Posterior vena cava (tissue), 2 donors: ENCODE results near the gene TGM6. TPM values are rescaled to one million over a fixed set of nuclear protein-coding genes. Genes with fewer than 3 reads are reported as not detected.

ENCODE experiments used
- DNase-seq: peaks from one replicate; pipeline ENCODE4 v3.0.0-alpha.2; 2020; ENCODE audit warnings: low spot score
- intact Hi-C, 2 donors: fragments of 100-400 bp; cut with DNase I; formaldehyde crosslinking; loops; one replicate each; pipeline versions ENCODE4 v1.14.1 to v1.14.2; 2022 to 2023
- total RNA-seq, 2 donors: library from RNA; stranded (reverse); fragmentation: NEBNext Ultra II Directional; extraction: Animal tissue kit (Norgen Biotek cat#: 25700); gene quantifications; one replicate each; pipeline ENCODE4 v1.2.1, GENCODE V29; 2021
- donor health status: DM: yes; HTN: yes; CAD: no.
- donor health status: DM: yes; HTN: yes; CAD: no.

Gene TGM6
- total RNA-seq, 2 donors from 2014 or later, result not detected

DNA sequence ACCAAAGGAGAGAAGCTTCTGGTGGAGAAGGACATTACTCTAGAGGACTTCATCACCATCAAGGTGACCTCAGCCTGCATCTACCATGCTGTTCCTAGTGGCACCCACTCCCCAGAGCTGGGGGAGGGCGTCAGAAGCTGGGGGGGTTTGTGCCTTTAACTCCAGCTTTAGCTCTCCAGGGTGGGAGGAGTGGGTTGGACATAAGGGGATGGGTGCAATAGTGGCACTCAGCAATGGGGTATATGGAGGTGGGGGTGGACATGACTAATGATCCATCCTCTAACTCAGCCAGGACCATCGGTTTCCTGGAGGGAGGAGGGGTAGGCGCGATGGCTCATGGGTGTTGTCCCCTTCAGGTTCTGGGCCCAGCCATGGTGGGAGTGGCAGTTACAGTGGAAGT, 49.8 kb downstream of the TGM6 start:
- DNase-seq, result no peak
- intact Hi-C loops, result loop anchor here in 1 of 2 donors (5.0 to 10.0 kb wide), 2 partner anchors 216 to 1138 kb away; no protein-coding TSS in a partner anchor

DNA sequence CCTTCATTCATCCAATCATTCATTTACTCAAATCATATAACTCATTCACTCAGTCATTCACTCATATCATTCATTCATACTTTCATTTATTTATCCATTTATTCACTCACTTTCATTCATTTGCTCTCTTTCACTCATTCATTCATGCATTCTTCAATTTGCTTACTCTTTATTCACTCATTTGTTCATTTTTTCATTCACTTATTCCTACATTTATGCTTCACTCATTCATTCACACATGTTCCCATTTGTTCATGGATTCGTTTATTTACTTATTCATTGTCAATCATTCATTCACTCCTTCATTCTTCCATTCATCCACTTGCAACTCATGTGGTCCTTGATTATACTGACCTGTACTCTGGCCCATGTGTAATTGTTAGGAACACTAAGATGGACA, 50.5 kb downstream of the TGM6 start:
- DNase-seq, result no peak

DNA sequence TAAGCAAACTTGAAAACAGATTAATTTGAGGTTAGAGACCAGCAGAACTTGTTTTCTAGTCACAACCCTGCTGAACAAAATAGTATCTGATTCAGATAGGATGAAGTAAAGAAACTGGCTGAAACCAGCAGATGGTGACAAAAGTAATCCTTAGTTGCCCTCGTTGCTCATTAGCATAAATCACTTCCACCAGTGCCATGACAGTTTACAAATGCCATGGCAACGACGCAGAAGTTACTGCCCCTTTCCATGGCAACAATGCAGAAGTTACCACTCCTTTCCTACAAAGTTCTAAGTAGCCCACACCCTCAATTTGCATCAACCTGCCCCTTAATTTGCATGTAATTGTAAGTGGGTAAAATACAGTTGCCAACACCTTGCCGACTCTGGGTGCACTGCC, 66.1 kb downstream of the TGM6 start:
- no peak for DNase-seq
- intact Hi-C loops, result no loop called here

More for the DNA sequence above, 50.5 kb downstream of the TGM6 start:
- intact Hi-C loops, result loop anchor here in 1 of 2 donors (5.0 to 10.0 kb wide), 2 partner anchors 216 to 1139 kb away; no protein-coding TSS in a partner anchor

DNA sequence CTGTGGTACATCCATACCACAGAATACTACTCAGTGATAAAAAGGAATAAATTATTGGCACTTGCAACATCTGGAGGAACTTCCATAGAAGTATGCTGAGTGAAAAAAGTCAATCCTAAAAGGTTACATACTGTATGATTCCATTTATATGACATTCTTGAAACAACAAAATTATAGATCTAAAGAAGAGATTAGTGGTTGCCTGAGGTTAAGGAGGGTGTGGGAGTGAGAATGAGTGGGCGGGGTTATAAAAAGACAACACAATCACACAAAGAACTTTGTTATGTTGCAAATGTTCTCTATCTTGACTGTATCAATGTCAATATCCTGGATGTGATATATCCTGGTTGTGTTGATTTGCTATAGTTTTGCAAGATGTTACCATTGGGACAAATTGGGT, 68.7 kb downstream of the TGM6 start:
- intact Hi-C loops, result no loop called here
- DNase-seq, result no peak

DNA sequence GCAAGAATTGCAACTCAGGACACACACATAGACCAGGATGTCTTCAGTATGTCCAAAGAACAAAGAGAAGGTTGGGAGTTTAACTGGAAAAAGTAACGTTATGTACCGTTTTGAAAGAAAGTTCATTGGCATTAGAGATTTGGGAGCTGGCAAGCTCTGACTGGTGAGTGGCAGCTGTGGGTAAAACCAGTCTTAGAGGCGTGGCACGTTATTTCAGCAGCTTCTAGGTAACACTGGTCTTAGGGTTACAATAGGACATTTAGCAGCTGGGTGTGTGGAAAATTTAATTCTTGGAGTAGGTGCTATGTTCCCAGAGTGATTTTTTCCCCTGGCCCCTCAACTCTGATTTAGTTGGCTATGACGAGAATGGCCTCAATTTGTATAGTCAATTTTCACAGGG, 70.7 kb downstream of the TGM6 start:
- no peak for DNase-seq
- intact Hi-C loops, result no loop called here

DNA sequence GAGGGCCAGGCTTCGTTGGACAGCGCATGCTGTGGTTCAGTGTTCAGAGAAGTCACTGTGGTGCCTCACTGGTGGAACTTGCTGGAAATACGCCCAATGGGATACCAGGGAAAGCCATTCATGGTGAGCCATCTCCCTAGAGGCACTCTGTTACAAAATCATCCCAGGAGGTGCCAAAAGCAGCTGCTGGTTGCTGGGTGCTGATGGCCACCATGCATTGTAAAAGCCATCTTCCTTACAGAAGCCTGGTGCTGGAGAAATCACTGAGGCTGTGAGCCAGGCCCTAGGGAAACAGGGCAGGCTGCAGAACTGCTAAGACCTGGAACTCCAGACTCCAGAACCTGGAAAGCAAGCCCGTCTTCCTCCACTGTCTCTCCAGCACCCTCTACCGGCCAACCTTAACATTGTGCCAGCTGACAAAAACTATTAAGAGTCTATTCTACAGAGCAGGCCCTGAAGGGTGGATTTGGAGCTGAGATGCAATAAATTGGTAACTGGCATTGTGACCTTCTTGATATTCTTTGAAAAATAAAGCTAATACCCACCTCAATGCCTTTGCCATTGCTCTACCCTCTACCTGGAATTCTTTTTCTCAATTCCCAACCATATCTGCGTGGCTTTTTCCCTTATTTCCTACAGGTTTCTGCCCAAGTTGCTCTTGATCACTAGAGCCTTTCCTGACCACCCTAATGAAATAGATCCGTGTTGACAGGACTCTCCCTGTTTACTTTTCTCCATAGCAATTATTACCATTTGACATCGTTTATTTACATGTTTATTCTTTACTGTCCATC, 71.4 kb downstream of the TGM6 start:
- DNase-seq, result peak; percentile 88
- intact Hi-C loops, result no loop called here

DNA sequence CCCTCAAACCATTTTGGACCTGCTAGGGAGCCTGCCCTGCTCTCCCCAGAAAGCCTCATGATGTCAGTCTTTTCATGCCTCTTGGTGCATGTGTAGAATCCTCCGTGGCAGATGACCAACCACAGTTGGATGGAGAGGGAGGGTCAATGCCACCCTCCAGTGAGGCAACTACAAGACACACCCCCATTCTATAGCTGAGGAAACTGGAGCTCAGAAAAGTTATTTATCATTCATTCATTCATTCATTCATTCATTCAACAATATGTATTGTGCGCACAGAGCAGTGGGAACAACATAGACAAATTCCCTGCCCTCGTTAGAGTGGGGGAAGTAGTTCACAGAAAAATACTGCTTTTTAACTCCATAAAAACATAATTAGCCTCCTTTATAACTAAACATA, 73.1 kb downstream of the TGM6 start:
- intact Hi-C loops, result no loop called here
- DNase-seq, result no peak

DNA sequence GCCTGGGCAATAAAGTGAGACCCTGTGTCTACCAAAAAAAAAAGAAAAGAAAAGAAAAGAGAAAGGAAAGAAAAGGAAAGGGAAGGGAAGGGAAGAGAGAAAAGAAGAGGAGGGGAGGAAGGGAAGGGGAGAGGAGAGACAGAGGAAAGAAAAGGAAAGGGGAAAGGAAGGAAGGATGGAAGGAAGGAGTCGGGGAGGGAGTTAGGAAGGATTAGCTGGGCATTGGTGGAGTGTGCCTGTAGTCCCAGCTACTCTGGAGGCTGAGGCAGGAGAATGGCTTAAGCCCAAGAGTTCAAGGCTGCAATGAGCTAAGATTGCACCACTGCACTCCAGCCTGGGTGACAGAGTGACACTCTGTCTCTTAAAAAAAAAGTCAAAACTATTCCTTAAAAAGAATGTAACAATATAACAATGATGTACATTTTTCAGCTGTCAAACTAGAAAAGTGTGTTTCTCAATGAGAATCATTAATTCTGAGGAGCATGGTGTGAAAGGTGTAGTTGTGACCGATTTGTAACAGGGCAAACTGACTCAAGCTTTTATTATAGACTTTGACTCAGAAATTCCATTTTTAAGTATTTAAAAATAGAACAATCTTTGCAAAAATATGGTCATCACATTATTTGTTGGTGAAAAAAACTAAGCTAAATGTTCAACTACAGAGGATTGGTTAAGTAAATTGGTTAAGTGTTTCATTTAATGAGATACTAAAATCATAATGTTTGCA, 75.2 kb downstream of the TGM6 start:
- intact Hi-C loops, result no loop called here
- DNase-seq, result no peak

DNA sequence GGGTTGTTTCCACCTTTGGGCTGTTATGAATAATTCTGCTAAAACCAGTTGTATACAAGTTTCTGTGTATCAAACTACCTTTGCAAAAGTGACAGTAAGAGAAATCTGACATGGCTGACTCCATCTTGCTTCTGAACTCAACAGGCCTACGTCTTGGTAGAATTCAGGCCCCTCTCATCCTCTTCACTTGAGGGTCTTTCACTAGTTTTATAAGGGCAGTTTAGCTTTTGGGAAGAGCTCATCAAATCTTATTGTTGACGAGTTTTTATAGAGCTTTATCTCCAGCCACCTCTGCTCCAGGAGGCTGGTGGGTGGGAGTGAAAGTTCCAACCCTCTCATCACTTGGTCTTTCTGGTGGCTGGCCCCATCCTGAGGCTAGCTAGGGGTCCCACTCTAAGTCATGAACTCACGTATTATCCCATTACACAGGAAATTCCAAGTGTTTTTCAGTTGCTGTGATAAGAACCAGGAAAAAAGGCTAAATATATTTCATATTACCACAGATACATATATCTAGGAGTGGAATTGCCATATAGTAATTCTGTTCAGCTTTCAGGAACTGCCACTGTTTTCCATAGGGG, 78.3 kb downstream of the TGM6 start:
- no peak for DNase-seq
- intact Hi-C loops, result no loop called here

DNA sequence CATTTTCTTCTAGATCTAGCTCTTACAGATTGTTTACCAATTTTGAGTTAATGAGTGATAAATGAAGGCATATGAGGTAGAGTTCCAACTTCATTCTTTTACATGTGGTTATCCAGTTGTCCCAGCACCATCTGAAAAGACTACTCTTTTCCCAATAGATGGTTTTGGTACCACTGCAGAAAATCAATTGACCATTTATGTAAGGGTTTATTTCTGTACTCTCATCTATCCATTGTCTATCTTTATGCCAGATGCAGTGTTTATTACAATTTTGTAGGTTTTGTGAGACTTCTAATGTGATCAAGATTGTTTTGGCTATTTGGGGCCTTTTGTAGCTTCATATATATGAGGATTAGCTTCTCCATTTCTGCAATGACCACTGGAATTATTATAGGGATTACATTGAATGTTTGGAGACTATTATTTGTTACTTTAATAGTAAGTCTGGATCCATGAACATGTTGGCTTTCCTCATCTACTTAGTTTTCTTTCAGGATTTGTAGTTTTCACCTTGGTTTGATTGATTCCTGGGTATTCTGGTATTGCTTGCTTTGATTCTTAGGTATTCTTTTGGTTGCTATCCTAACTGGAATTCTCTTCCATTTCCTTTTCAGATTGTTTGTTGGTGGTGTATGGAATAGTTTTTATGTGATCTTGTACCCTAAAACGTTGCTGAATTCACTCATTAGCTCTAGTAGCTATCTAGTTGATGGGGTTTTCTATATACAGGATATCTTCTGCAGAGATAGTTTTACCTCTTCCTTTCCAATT, 79.5 kb downstream of the TGM6 start:
- intact Hi-C loops, result no loop called here
- no peak for DNase-seq

DNA sequence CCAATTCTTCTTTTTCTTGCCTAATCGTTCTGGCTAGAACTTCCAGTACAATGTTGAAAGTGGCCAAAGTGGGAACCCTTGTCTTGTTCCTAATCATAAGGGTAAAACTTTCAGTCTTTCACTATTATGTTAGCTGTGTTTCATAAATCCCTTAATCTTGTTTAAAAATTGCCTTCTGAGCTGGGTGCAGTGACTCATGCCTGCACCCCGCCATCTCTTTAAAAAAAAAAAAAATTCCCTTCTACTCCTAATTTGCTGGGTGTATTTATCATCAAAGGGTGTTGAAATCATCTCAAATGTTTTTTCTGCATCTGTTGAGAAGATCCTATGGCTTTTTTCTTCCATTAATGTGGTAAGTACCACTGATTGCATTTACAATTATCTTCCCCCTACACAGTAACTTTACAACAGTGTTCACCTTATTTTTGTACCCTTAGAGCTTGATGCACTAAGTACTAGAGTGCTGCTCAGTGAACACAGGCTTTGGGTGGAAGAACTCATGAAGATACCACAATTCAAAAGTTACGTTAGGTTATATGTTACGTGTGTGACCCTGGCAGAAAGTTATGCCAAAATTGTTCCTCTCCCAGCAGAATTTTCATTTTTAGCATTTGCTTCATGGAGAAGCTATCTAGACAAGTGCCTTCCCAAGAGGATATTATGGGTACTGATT, 80.2 kb downstream of the TGM6 start:
- DNase-seq, result no peak
- intact Hi-C loops, result no loop called here

DNA sequence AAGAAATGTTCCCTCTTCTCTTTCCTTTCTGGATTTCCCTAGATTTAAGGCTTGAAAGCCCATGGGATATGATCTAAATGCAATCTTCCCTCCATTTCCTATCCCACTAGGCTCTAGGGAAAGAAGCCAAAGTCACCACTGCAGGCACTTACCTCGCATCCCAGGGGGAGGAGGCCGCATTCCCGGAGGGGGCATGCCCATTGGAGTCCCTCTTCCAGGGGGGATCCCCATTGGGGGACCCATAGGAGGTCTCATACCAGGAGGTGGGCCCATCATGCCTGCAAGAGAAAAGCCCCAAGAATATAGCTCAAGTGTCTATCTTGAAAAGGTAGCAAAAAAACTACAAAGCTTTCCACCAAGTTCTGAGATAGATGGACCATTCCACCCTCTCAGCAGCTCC, 81.8 kb downstream of the TGM6 start:
- DNase-seq, result no peak
- intact Hi-C loops, result no loop called here

DNA sequence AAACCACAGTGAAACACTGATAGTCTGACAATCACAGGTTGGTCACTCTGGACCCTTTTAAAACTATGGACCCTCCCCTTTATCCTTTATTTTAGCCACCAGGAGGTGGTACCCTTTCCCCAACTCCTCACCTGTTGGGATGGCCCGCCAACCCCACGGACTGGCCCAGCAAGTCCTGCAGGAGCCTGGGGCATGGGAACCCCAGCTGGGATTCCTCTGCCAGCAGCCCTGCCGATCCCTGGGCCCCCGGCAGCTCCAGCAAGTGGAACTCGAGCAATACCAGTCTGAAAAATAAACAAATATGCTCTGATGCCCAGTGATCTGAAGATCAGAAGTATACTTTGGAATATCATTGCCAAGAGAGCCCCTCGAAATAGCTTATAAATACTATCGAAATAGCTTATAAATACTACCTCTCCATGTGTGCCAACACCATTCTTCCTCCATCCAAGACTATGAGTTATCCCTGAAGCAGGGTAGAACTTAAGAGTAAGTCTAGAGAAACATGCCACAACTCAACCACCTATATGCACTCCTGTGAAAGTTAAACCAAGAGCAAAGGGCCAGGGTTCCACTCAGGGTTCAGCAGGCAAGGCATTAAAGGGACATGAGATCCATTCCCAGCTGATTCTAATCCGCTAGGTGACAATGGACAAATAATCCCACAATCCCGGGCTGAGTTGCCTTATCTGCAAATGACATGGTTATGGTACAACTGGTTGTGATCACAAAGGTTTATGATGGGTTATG, 83.1 kb downstream of the TGM6 start:
- intact Hi-C loops, result no loop called here
- DNase-seq, result no peak

DNA sequence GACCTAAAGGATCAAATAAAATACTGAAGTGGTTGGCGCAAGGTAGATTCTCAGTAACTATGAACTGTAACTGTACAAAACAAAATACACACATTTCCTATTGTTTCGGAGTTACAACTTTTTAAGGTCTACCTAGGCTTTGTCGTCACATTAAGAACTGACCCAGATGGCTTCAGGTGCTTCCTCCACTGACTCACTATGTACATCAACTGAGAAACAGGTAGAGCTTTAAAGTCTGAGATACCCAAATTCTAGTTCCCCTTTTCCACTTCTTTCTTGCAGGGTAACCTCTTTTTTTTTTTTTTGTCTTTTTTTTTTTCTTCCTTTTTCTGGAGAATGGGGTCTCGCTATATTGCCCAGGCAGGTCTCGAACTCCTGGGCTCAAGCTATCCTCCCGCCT, 84.4 kb downstream of the TGM6 start:
- DNase-seq, result no peak
- intact Hi-C loops, result no loop called here

DNA sequence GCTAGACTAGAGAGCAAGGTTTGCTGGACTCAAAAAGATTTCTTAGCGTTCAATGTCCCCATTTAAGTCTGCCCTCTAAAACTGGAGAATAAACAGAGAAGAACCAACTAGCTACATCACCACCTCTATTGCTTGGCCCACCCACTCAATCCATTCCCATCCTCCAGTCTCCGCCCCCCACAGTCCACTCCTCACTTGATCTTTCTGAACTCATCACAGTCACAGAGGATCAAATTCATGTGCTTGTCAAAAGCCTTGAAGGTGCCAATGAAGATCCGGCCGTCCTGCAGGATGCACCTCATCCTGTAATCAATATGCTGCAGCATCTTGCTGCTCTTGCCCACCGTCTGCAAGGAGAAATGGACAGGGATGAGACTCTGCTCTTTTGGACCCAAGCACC, 86.7 kb downstream of the TGM6 start:
- DNase-seq, result no peak
- intact Hi-C loops, result no loop called here

DNA sequence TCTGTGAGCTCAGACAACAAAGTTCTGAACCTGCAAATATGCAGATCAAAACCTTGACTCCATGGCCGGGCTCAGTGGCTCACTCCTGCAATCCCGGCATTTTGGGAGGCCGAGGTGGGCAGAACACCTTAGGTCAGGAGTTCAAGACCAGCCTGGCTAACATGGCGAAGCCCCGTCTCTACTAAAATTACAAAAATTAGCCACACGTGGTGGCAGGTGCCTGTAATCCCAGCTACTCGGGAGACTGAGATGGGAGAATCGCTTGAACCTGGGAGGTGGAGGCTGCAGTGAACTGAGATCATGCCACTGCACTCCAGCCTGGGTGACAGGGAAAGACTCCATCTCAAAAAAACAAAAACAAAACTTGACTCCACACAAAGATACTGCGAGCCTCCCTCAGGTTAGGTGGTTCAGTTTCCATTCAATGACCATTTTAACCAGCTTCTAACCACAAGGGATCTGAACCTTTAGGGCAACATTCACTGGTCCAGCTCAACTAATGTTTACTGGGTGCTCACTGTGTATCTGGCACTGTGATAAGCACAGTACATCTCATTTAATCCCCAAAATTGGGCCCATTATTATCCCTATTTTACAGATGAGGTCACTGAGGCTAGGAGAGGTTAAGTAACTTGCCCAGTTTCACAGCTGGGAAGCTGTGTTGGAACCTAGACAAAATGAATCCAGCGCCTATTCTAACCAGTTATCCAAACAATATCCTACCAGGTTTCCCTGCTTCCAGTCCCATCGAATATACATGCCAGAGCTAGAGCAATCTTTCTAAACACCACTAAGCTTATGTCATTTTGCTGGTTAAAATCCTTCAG, 88.1 kb downstream of the TGM6 start:
- DNase-seq, result no peak
- intact Hi-C loops, result no loop called here

DNA sequence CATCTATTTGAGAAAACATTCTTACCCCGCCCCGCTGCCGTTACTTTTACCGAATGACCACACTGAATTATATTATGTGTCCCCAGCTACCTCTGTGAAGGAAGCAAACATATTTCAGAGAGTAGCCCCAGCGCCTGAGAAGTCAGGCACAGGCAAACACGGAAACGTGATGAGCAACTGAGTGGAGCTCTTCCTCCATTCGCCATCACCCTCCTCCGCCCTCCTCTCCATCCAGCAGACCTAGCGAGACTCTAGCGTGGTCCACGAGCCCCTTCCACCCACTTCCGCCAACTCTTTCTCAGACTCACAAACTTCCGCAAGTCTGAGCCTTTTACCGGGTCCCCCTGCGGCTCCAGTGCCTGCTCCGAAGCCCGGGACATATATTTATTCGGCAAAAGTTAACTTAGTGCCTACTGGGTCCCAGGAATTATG, 89.3 kb downstream of the TGM6 start:
- no peak for DNase-seq
- intact Hi-C loops, result no loop called here
